ENCODE measurements around the gene CACNA1F.

Gene CACNA1F

GRCh38 chrX:49197543-49198087, 35.5 kb downstream of the CACNA1F start:
- no peak for DNase-seq (ENCODE audit: low spot score)

- no peak for DNase-seq (ENCODE audit: low spot score)
Measured at GRCh38 chrX:49193542-49193964, 39.6 kb downstream of the CACNA1F start.

- no peak for DNase-seq (ENCODE audit: low spot score)
Measured at GRCh38 chrX:49192722-49193328, 40.3 kb downstream of the CACNA1F start.

- no peak for DNase-seq (ENCODE audit: low spot score)
Measured at GRCh38 chrX:49191574-49192011, 41.5 kb downstream of the CACNA1F start.

GRCh38 chrX:49190821-49191573, 42.1 kb downstream of the CACNA1F start:
- DNase-seq (ENCODE audit: low spot score), result peak; percentile 90

GRCh38 chrX:49189606-49190005, 43.5 kb downstream of the CACNA1F start:
- DNase-seq (ENCODE audit: low spot score), result no peak

GRCh38 chrX:49188468-49189076, 44.6 kb downstream of the CACNA1F start:
- no peak for DNase-seq (ENCODE audit: low spot score)

- DNase-seq (ENCODE audit: low spot score), result no peak
Measured at GRCh38 chrX:49187526-49187925, 45.6 kb downstream of the CACNA1F start.

- DNase-seq (ENCODE audit: low spot score), result no peak
Measured at GRCh38 chrX:49187028-49187394, 46.1 kb downstream of the CACNA1F start.

GRCh38 chrX:49186125-49187027, 46.8 kb downstream of the CACNA1F start, which contains the start of gene PRICKLE3:
Gene PRICKLE3, minus strand, starts transcription at chrX:49186373. Its CDS starts 76 bp downstream, at chrX:49186297.
- no peak for DNase-seq (ENCODE audit: low spot score)

- DNase-seq (ENCODE audit: low spot score), result peak; percentile 71
Measured at GRCh38 chrX:49184294-49185281, 48.6 kb downstream of the CACNA1F start.

GRCh38 chrX:49183701-49184281, 49.3 kb downstream of the CACNA1F start:
- DNase-seq (ENCODE audit: low spot score), result no peak

- DNase-seq (ENCODE audit: low spot score), result no peak
Measured at GRCh38 chrX:49179358-49179757, 53.8 kb downstream of the CACNA1F start.

- no peak for DNase-seq (ENCODE audit: low spot score)
Measured at GRCh38 chrX:49178537-49178936, 54.6 kb downstream of the CACNA1F start.

GRCh38 chrX:49177873-49178480, 55.2 kb downstream of the CACNA1F start:
- DNase-seq (ENCODE audit: low spot score), result no peak

GRCh38 chrX:49177338-49177833, 55.8 kb downstream of the CACNA1F start:
- DNase-seq (ENCODE audit: low spot score), result no peak

- no peak for DNase-seq (ENCODE audit: low spot score)
Measured at GRCh38 chrX:49176421-49177326, 56.5 kb downstream of the CACNA1F start.
